Omental fat pad (tissue), 4 donors: Measurements from ENCODE around the gene DCTN3. TPM values are rescaled to one million over a fixed set of nuclear protein-coding genes. Genes with fewer than 3 reads are reported as not detected.

Experiments
- ATAC-seq: fragments of 150-250 bp; one replicate; pipeline ENCODE4 v1.9.1; 2016; ENCODE audit warnings: mild to moderate bottlenecking, moderate library complexity; ENCODE audit not compliant: low FRiP score
- DNase-seq: peaks from one replicate; pipeline ENCODE4 v3.0.0-alpha.2; 2019; ENCODE audit warnings: low spot score
- total RNA-seq, 4 donors: library from RNA; depleted of rRNA; stranded (reverse); fragments of >200 nt; gene quantifications; one replicate each; pipeline ENCODE4 v1.1.0, GENCODE V29; 2016
- TF ChIP-seq, protein P1 (sequence below), 3 donors: fragments of 450-650 bp; IDR thresholded peaks; one replicate each; pipeline ENCODE4 v1.5.1; 2016 to 2017; ENCODE audit warnings: antibody characterized with exemption in 3 of 3, mild to moderate bottlenecking in 3 of 3, moderate library complexity in 2 of 3

Gene DCTN3
- total RNA-seq, 4 donors from 2014 or later, result 46.5 to 93.8 (median 75.0) TPM

DNA sequence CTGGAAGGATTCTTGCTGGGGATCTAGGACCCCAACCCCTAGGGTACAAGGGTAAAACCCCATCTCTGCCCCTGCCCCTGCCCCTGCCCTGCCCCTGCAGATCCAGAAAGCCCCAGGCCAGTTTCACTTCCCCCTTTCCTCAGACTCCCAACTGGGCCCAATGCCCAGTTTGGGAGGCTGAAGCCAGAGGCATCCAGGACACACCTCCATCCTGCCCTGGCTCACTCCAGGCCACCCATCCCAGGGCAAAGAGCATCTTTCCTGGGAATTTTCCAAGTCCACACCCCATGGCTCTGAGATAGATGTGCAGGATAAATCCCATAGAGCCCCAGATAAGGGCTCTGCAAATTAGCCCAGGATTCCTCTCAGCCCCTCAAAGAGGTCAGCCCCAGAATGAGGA is 48.2 kb downstream of the DCTN3 start:
- ATAC-seq, result no peak
- TF ChIP-seq, protein P1, sequence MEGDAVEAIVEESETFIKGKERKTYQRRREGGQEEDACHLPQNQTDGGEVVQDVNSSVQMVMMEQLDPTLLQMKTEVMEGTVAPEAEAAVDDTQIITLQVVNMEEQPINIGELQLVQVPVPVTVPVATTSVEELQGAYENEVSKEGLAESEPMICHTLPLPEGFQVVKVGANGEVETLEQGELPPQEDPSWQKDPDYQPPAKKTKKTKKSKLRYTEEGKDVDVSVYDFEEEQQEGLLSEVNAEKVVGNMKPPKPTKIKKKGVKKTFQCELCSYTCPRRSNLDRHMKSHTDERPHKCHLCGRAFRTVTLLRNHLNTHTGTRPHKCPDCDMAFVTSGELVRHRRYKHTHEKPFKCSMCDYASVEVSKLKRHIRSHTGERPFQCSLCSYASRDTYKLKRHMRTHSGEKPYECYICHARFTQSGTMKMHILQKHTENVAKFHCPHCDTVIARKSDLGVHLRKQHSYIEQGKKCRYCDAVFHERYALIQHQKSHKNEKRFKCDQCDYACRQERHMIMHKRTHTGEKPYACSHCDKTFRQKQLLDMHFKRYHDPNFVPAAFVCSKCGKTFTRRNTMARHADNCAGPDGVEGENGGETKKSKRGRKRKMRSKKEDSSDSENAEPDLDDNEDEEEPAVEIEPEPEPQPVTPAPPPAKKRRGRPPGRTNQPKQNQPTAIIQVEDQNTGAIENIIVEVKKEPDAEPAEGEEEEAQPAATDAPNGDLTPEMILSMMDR (IDR thresholded peaks at IDR 0.05), result no peak
- no peak for DNase-seq

GRCh38 chr9:34571481-34571810 is 48.8 kb downstream of the DCTN3 start:
- ATAC-seq (peak; percentile 22), DNase-seq (no peak)
- TF ChIP-seq, protein P1 (IDR thresholded peaks at IDR 0.05), result no peak

GRCh38 chr9:34570809-34571480 is 49.4 kb downstream of the DCTN3 start:
- ATAC-seq (peak; percentile 9), DNase-seq (no peak)
- TF ChIP-seq, protein P1 (IDR thresholded peaks at IDR 0.05), result no peak

DNA sequence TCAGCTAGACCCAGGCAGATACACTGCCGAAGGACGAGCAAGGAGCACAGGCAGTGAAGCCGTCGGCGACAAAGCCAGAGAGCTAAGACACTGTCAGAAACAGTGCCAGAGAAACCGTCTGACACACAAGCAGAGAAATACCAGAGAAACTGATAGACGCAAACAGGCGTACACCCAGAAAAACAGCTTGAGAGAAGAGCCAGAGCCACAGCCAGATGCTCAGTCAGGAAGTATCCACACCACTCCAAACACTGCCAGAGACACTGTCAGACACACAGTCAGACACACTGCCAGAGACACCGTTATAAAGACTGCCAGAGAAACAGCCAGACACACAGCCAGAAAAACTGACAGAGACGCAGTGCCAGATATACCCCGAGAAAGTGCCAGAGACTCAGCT is 49.9 kb downstream of the DCTN3 start:
- ATAC-seq (peak; percentile 24), DNase-seq (no peak)
- TF ChIP-seq, protein P1 (IDR thresholded peaks at IDR 0.05), result no peak

DNA sequence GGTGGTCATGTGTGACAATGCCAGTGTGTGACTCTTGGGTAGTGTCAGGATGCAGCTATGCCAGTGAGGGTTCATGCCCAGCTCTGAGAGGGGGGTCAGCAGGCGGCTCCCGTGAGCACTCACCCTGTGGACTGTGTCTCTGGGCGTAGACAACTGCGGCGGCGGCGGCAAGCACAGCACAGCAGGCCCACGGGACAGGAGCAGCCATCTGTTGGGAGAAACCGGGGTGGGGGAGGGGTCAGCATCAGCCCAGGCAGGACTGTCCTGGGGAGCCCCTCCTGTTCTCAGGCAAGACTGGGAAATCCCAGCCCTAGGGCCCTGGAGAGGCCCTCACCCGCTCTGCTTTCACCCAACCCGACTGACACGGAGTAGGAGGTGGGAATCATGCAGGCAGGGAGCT is 51.5 kb downstream of the DCTN3 start:
- ATAC-seq (no peak), DNase-seq (no peak)
- TF ChIP-seq, protein P1 (IDR thresholded peaks at IDR 0.05), result no peak

DNA sequence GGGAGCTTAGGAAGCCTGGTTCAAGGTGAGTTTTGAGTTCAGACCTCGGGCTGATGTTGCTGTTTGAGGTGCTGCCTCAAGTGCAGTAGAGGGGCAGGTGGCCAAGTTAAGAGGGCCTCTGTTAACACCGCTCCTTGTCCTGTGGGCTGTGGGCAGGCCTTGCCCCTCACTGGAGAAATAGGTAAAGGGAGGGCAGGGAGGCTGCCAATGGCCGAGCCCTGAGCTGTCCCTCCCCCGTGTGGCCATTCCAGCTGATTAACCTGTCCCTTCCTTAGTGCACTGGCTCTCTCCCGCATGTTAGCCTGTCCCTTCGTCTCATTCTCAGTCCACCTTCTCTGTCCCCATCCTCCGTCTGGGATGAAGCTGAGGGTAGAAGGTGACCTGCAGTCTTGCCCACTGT is 52.2 kb downstream of the DCTN3 start:
- TF ChIP-seq, protein P1 (IDR thresholded peaks at IDR 0.05), result no peak
- ATAC-seq, result no peak
- DNase-seq, result no peak

GRCh38 chr9:34566972-34567371 is 53.3 kb downstream of the DCTN3 start:
- ATAC-seq, result no peak
- DNase-seq, result no peak
- TF ChIP-seq, protein P1 (IDR thresholded peaks at IDR 0.05), result no peak
